SU-DHL-6 (cell line): Measurements from ENCODE around the gene CFL1.

Experiments used
- H2AFZ ChIP-seq: fragments of 200-600 bp; sonication (generic); 2 replicates; pipeline ENCODE4 v1.6.1; 2014; ENCODE audit warnings: low read depth, mild to moderate bottlenecking, moderate library complexity, mixed read lengths, antibody characterized with exemption, low read length; ENCODE audit not compliant: severe bottlenecking
- H3F3A ChIP-seq: fragments of 200-600 bp; shearing (Covaris generic); 2 replicates; pipeline ENCODE4 v1.6.0; 2016; ENCODE audit warnings: antibody characterized with exemption, mild to moderate bottlenecking; ENCODE audit not compliant: insufficient read depth
- H3K27ac ChIP-seq: fragments of 200-600 bp; sonication (generic); 2 replicates; pipeline ENCODE4 v1.5.1; 2016; ENCODE audit warnings: low read depth, mild to moderate bottlenecking, low read length, moderate library complexity, mixed read lengths
- H3K27me3 ChIP-seq: fragments of 200-600 bp; sonication (generic), shearing (Covaris generic); 2 replicates; pipeline ENCODE4 v1.6.0; 2014; ENCODE audit warnings: mild to moderate bottlenecking, low read length
- H3K36me3 ChIP-seq: fragments of 200-600 bp; sonication (generic); 2 replicates; pipeline ENCODE4 v1.6.1; 2014; ENCODE audit warnings: mild to moderate bottlenecking, low read length, mixed read lengths
- H3K4me2 ChIP-seq: fragments of 300-600, 200-600 bp; shearing (Covaris generic), sonication (generic); 2 replicates; pipeline ENCODE4 v1.6.0; 2014; ENCODE audit warnings: low read length, low read depth, mild to moderate bottlenecking; ENCODE audit not compliant: poor library complexity, severe bottlenecking
- H3K4me3 ChIP-seq: fragments of 200-600 bp; sonication (generic); 2 replicates; pipeline ENCODE4 v1.5.1; 2014; ENCODE audit warnings: antibody characterized with exemption, low read length, mild to moderate bottlenecking, mixed read lengths; ENCODE audit not compliant: insufficient read depth, poor library complexity, severe bottlenecking
- H3K79me2 ChIP-seq: fragments of 200-600 bp; sonication (generic); 2 replicates; pipeline ENCODE4 v1.6.1; 2014; ENCODE audit warnings: mild to moderate bottlenecking, low read length, moderate library complexity; ENCODE audit not compliant: insufficient read depth
- H3K9ac ChIP-seq: fragments of 200-600 bp; sonication (generic); 2 replicates; pipeline ENCODE4 v1.7.0; 2014; ENCODE audit warnings: mild to moderate bottlenecking, low read length
- H3K9me2 ChIP-seq: fragments of 200-600 bp; sonication (generic); replicated peaks from 2 replicates; pipeline ENCODE4 v1.6.1; 2014; ENCODE audit warnings: low read length; ENCODE audit not compliant: insufficient read depth
- H3K9me3 ChIP-seq: fragments of 200-600 bp; sonication (generic); 2 replicates; pipeline ENCODE4 v1.6.1; 2014; ENCODE audit warnings: low read length, mixed read lengths; ENCODE audit not compliant: insufficient read depth
- H4K20me1 ChIP-seq: fragments of 200-600 bp; sonication (generic); 2 replicates; pipeline ENCODE4 v1.6.1; 2014; ENCODE audit warnings: low read depth, mild to moderate bottlenecking, antibody characterized with exemption, low read length, moderate library complexity, mixed read lengths
- EZH2phosphoT487 ChIP-seq: fragments of 200-600 bp; sonication (generic), shearing (Covaris generic); conservative IDR thresholded peaks from 2 replicates; pipeline ENCODE4 v1.6.1; 2018; ENCODE audit warnings: mild to moderate bottlenecking, antibody characterized with exemption, low read length, moderate library complexity, mixed read lengths
- TF ChIP-seq, protein P1 (sequence below): fragments of 200-600 bp; sonication (generic); IDR thresholded peaks from one replicate; pipeline ENCODE4 v1.5.1; 2017; ENCODE audit warnings: antibody characterized with exemption, mild to moderate bottlenecking, low read length, moderate library complexity; ENCODE audit not compliant: insufficient read depth, poor library complexity, severe bottlenecking

CFL1 gene

DNA sequence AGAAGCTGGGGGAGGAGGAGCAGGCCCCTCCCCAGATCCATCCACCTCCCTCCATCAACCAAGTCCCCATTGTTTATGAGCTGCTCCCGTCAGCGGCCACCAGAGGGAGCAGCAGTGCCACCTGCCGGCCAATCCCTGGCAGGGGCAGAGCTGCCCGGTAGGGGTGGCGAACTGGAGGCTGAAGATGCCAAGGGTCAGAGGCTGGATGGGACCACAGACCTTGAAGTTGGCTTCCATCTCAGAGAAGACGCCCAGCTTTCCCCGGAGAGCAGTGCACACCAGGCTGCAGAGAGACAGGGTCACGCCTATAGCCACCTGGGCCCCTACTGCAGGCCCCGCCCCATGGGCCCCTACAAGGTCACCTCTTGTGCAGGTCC is 26.7 kb upstream of the CFL1 start:
- TF ChIP-seq EZH2phosphoT487: no peak
- TF ChIP-seq, protein P1, sequence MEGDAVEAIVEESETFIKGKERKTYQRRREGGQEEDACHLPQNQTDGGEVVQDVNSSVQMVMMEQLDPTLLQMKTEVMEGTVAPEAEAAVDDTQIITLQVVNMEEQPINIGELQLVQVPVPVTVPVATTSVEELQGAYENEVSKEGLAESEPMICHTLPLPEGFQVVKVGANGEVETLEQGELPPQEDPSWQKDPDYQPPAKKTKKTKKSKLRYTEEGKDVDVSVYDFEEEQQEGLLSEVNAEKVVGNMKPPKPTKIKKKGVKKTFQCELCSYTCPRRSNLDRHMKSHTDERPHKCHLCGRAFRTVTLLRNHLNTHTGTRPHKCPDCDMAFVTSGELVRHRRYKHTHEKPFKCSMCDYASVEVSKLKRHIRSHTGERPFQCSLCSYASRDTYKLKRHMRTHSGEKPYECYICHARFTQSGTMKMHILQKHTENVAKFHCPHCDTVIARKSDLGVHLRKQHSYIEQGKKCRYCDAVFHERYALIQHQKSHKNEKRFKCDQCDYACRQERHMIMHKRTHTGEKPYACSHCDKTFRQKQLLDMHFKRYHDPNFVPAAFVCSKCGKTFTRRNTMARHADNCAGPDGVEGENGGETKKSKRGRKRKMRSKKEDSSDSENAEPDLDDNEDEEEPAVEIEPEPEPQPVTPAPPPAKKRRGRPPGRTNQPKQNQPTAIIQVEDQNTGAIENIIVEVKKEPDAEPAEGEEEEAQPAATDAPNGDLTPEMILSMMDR: peak; percentile 99
- H3K9me2 ChIP-seq: no peaks in the 10 kb centered on the region
- H3K27ac ChIP-seq: no peak overlapping the region
- H3K27me3 ChIP-seq: no peaks in the 10 kb centered on the region
- H4K20me1 ChIP-seq: no peaks in the 10 kb centered on the region
- no peak overlapping the region for H2AFZ ChIP-seq
- no peaks in the 10 kb centered on the region for H3K36me3 ChIP-seq
- 0 out of 2 replicates have a peak, but pooled peaks cover 6% of the 10 kb centered on the region for H3K79me2 ChIP-seq
- no peak overlapping the region; the same call in 1 of the 2 replicates for H3K9ac ChIP-seq
- no peak overlapping the region for H3K4me3 ChIP-seq
- H3K9me3 ChIP-seq: no peaks in the 10 kb centered on the region
- H3F3A ChIP-seq: peaks cover 19% of the 10 kb centered on the region
- H3K4me2 ChIP-seq: peak overlapping the region; percentile 9

DNA sequence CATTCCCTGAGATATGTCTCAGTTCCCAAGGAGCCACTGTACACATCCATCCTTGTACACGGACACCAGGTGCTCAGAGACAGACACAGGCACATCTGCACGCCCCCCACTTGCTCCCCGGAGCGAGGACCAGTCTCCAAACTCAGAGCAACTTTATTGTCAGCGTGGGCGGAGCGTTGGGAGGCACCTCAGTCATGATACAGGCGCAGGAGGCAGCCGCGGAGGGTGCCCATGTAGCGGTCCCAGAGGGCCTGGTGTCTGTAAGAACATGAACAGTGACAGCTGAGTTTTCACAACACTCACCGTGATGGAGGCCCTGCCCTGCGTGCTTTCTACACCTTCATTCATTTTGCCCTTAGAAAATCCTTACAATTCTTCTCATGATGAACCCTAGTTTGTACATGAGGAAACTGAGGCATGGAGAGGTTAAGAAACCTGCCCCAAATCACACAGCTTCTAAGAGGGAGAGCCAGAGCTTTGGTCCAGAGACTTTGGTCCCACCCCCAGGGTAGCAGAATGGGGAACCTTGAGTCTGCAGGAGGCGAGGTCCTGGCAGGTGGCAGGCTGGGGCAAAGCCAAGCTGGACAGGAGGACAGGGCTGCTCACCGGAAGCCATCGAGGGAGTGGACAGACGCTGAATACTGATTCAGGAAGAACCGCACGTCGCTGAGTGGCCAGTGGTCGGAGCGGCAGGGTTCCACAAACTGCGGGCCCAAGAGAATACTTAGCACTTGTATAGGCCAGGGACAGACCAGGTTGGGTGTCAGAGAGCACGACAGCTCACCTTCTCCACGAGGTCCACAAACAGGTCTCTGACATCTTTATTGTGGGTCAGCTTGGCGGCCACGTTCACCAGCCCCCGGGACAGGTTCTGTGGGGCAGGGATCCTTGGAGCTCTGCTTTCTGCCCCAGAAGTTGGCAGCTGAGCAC is 26.1 kb upstream of the CFL1 start:
- H3K27me3 ChIP-seq: no peaks in the 10 kb centered on the region
- no peaks in the 10 kb centered on the region for H3K9me3 ChIP-seq
- no peak overlapping the region for H3K4me2 ChIP-seq
- TF ChIP-seq EZH2phosphoT487: no peak
- TF ChIP-seq, protein P1: no peak
- no peaks in the 10 kb centered on the region for H4K20me1 ChIP-seq
- 0 out of 2 replicates have a peak, but pooled peaks cover 6% of the 10 kb centered on the region for H3K79me2 ChIP-seq
- H3K4me3 ChIP-seq: no peak overlapping the region
- no peaks in the 10 kb centered on the region for H3K36me3 ChIP-seq
- H3K9ac ChIP-seq: no peak overlapping the region
- H3K27ac ChIP-seq: no peak overlapping the region
- no peak overlapping the region for H2AFZ ChIP-seq
- no peaks in the 10 kb centered on the region for H3K9me2 ChIP-seq
- peaks cover 12% of the 10 kb centered on the region for H3F3A ChIP-seq

DNA sequence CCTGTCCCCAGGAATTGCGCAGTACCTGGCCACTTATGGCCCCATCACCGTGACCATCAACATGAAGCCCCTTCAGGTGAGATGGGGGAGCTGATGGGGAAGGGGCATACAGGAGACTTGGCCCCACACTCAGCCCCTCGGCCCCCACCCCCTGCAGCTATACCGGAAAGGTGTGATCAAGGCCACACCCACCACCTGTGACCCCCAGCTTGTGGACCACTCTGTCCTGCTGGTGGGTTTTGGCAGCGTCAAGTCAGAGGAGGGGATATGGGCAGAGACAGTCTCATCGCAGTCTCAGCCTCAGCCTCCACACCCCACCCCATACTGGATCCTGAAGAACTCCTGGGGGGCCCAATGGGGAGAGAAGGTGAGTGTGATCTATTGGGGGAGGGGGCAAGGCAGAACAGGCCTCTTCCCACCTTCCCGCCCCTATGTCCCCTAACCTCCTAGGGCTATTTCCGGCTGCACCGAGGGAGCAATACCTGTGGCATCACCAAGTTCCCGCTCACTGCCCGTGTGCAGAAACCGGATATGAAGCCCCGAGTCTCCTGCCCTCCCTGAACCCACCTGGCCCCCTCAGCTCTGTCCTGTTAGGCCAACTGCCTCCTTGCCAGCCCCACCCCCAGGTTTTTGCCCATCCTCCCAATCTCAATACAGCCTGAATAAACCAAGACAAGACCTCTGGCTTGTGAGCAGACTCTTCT is 25.2 kb upstream of the CFL1 start:
- 0 out of 2 replicates have a peak, but pooled peaks cover 6% of the 10 kb centered on the region for H3K79me2 ChIP-seq
- H3K4me3 ChIP-seq: no peak overlapping the region
- H2AFZ ChIP-seq: no peak overlapping the region
- no peaks in the 10 kb centered on the region for H3K9me3 ChIP-seq
- H3K27me3 ChIP-seq: no peaks in the 10 kb centered on the region
- no peaks in the 10 kb centered on the region for H4K20me1 ChIP-seq
- TF ChIP-seq, protein P1: no peak
- TF ChIP-seq EZH2phosphoT487: no peak
- H3K9ac ChIP-seq: no peak overlapping the region
- H3K27ac ChIP-seq: no peak overlapping the region
- H3K36me3 ChIP-seq: no peaks in the 10 kb centered on the region
- no peak overlapping the region for H3K4me2 ChIP-seq
- no peaks in the 10 kb centered on the region for H3K9me2 ChIP-seq
- H3F3A ChIP-seq: 0 out of 2 replicates have a peak, but pooled peaks cover 7% of the 10 kb centered on the region
